ENCODE results near the gene CBY2.
"Not testable (repeated sequence)": the region's sequence is repeated elsewhere in the genome, so short reads cannot be mapped to it uniquely, and the experiment has no call there.

DNA sequence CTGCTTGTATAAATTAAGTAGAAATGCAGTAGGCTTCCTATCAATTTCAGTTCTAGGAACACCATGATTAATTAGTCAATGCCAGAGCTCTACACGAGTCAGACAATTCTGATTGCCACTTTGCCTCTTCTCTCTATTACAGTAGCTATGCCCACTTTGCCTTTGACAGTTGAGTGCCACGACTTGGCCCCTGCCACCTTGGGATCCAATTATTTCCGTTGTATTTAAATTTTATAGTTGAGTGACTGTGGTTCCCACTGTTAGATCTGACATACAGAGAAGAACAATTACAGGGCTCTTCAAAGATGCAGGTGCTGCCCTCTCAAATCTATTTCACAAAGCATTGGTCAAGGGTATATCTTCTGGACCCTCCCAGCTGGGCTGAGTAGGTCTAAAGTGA, 55.5 kb downstream of the CBY2 start:
- not testable (repeated sequence) for TF ChIP-seq FOXM1 (IDR thresholded peaks at IDR 0.05; ENCODE audit: borderline replicate concordance); ELF4 (IDR thresholded peaks at IDR 0.05); FOXA1 (IDR thresholded peaks at IDR 0.05); SP1 (IDR thresholded peaks at IDR 0.05); SUZ12 (IDR thresholded peaks at IDR 0.05); BHLHE40 (IDR thresholded peaks at IDR 0.05; ENCODE audit: borderline replicate concordance); TARDBP (IDR thresholded peaks at IDR 0.05); ZNF384 (IDR thresholded peaks at IDR 0.05); NFRKB (IDR thresholded peaks at IDR 0.05); LEF1 (IDR thresholded peaks at IDR 0.05; ENCODE audit: borderline replicate concordance)

Measured in HEK293T (cell line).